NCI-H460 (cell line): ENCODE data around the gene HMX1. TPM values are rescaled to one million over a fixed set of nuclear protein-coding genes. Genes with fewer than 3 reads are reported as not detected.

Experiments used
- DNase-seq: peaks from one replicate; pipeline ENCODE4 v3.0.0-alpha.2; 2016; ENCODE audit warnings: low read depth; ENCODE audit errors: extremely low read depth
- total RNA-seq: library from RNA; depleted of rRNA; stranded (reverse); fragments of >200 nt; shearing (Covaris generic); gene quantifications from 2 replicates; pipeline ENCODE4 v1.2.3, GENCODE V29; 2014

The HMX1 gene
- total RNA-seq, 1 experiment from 2014 or later: 0.20 TPM

GRCh38 chr4:8910100-8910821, 38.6 kb upstream of the HMX1 start:
- no peak for DNase-seq

GRCh38 chr4:8909548-8909947, 37.9 kb upstream of the HMX1 start:
- DNase-seq: no peak

GRCh38 chr4:8908206-8908893, 36.7 kb upstream of the HMX1 start:
- no peak for DNase-seq

- no peak for DNase-seq
Observed at GRCh38 chr4:8907596-8908205, 36.1 kb upstream of the HMX1 start.

- no peak for DNase-seq
Observed at GRCh38 chr4:8906991-8907595, 35.5 kb upstream of the HMX1 start.

GRCh38 chr4:8906668-8906970, 35.0 kb upstream of the HMX1 start:
- DNase-seq: no peak

GRCh38 chr4:8905773-8906667, 34.4 kb upstream of the HMX1 start:
- no peak for DNase-seq

- DNase-seq: no peak
Observed at GRCh38 chr4:8905226-8905772, 33.7 kb upstream of the HMX1 start.

GRCh38 chr4:8904666-8905065, 33.0 kb upstream of the HMX1 start:
- DNase-seq: no peak

GRCh38 chr4:8904041-8904501, 32.4 kb upstream of the HMX1 start:
- no peak for DNase-seq

- no peak for DNase-seq
Observed at GRCh38 chr4:8901335-8901734, 29.7 kb upstream of the HMX1 start.

- DNase-seq: no peak
Observed at GRCh38 chr4:8900588-8900987, 28.9 kb upstream of the HMX1 start.

GRCh38 chr4:8898419-8898818, 26.8 kb upstream of the HMX1 start:
- DNase-seq: no peak

- no peak for DNase-seq
Observed at GRCh38 chr4:8897251-8898167, 25.9 kb upstream of the HMX1 start.

- no peak for DNase-seq
Observed at GRCh38 chr4:8896506-8896905, 24.9 kb upstream of the HMX1 start.

GRCh38 chr4:8896071-8896470, 24.4 kb upstream of the HMX1 start:
- DNase-seq: no peak

- no peak for DNase-seq
Observed at GRCh38 chr4:8895295-8895694, 23.7 kb upstream of the HMX1 start.

- DNase-seq: no peak
Observed at GRCh38 chr4:8894424-8894816, 22.8 kb upstream of the HMX1 start.
